NB4 (cell line): Measurements from ENCODE around the gene EDN2.

Experiments used
- CTCF ChIP-seq: IDR thresholded peaks from one replicate; pipeline ENCODE4 v1.5.1; 2012; ENCODE audit warnings: low read depth, low read length
- MAX ChIP-seq: IDR thresholded peaks from 2 replicates; pipeline ENCODE4 v1.6.1; 2011; ENCODE audit warnings: low read depth, low read length
- MYC ChIP-seq: IDR thresholded peaks from 2 replicates; pipeline ENCODE4 v1.6.1; 2011; ENCODE audit warnings: low read depth, low read length
- POLR2A ChIP-seq: IDR thresholded peaks from 2 replicates; pipeline ENCODE4 v1.6.1; 2011; ENCODE audit warnings: mild to moderate bottlenecking; ENCODE audit not compliant: insufficient read length; ENCODE audit errors: extremely low read depth

GRCh38 chr1:41434748-41435449 lies 49.6 kb downstream of the EDN2 start:
- TF ChIP-seq POLR2A (no peak), CTCF (no peak), MYC (no peak), MAX (no peak)
